T follicular helper cell (primary cell): ENCODE measurements around the gene ZNF366.

Experiments used
- DNase-seq: peaks from one replicate; pipeline ENCODE4 v3.0.0-alpha.2; 2020; ENCODE audit warnings: low read depth
- total RNA-seq, 2 experiments: gene quantifications; one replicate each; lab custom pipeline; 2026; lab: John Stamatoyannopoulos, UW

ZNF366 gene, protein sequence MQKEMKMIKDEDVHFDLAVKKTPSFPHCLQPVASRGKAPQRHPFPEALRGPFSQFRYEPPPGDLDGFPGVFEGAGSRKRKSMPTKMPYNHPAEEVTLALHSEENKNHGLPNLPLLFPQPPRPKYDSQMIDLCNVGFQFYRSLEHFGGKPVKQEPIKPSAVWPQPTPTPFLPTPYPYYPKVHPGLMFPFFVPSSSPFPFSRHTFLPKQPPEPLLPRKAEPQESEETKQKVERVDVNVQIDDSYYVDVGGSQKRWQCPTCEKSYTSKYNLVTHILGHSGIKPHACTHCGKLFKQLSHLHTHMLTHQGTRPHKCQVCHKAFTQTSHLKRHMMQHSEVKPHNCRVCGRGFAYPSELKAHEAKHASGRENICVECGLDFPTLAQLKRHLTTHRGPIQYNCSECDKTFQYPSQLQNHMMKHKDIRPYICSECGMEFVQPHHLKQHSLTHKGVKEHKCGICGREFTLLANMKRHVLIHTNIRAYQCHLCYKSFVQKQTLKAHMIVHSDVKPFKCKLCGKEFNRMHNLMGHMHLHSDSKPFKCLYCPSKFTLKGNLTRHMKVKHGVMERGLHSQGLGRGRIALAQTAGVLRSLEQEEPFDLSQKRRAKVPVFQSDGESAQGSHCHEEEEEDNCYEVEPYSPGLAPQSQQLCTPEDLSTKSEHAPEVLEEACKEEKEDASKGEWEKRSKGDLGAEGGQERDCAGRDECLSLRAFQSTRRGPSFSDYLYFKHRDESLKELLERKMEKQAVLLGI
- total RNA-seq: 0 reads per million in 2 experiments

DNA sequence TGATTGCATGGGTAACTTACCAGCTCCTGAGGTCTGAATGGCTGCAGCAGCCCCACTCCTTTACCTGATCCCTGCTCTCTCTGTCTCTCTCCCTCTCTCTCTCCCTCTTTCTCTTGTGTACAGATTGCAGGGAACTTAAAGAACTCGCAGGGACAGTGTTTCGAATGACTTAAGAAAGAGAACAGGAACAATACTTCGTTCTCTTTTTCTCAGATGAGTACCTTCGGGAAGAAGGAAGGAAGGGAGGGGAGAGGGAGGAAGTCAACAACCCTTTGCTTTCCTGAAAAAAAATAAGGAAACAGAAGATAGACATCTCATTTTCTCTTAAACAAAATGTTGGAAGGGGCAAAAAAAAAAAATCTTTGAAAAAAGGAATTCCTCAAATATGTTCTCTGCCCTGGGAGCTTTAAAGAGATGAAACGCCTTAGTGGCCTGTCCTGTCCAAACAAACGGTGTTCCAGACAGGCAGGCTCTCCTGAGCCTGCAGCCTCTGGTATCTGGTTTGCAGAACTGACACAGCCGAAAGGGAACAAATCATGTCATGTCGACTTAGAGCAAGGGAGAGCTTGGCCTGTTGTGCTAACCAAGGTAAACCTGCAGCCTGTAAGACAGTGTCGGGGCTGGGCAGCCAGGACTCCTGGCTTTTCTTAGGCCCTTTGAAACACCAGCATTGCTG is at the start of gene ZNF366:
TSS of gene ZNF366 (minus strand) at position 180 of the 676 bp plus-strand sequence. CDS start 45,914 bp downstream, outside the sequence.
- no peak for DNase-seq

DNA sequence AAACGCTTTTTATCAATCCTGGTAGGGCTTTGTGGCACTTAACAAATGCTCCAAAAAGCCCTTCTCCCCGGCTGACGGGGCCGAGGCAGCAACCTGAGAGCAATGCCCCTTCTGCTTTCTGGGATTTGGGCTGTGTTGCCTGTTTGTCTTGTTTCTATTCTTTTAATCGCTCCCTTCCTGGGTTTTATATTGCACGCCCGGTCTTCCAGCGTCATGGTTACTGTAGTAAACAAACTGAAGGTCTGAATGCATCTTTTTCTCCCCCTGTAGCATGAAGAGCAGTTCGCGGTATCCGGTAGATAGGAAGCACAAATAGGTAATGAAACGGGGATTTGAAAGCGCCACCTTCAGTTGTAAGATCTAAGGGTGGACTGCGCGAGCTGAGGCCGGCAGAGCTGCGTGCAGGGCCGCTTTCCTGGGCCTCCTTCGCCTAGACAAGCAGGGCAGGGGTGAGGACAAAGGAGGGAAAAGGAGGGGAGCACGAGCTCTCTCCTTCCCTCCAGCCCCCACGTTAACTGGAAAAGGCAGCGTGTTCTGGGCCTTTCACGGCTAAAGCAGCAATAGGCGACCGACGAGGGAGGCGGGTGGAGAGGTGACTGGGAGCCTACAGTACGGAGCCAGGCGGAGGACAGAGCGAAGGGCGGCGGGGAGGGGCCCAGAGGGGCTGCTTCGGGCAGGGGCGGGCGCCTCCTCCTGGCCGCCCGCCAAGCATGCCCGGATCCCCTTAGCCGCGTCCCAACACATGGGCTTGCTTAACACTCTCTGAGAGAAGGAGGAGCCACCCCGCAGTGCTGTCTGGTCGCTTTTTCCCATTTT is 49.3 kb upstream of the ZNF366 start:
- no peak for DNase-seq

DNA sequence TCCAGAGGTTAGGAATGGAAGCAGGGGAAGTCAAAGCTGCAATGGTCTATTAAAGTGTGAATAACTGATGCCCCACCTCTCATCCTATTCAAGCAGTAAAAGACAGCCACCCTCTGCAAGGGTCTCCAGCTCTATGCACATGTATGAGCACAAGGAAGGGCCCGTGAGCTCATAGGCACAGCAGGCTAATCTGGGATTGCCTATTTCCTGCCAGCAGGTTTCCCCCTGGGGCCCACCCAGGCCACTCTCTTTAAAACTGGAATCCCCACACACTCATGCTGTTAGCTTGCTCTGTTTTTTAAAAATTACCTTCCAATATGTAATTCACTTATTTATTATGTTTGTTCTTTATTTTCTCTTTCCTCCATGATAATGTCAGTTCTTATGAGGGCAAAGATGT is 48.7 kb upstream of the ZNF366 start:
- no peak for DNase-seq

DNA sequence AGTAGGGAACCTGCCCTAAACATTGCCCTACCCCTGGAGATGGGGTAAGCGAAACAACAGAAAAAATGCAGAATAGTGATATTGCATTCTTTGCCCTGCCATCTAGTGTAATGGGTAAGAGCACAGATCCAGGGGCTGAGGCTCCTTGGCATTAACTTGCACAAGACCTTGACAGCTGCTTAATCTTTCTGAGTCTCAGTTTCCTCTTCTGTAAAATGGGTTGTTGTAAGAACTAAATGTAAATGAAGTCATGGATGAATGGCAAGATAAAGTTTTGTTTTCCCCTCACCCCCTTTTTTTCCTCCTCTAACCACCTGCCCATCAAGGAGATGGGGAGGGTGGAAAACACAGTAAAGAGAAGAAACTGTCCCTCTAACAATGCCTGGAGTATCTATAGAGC is 47.7 kb upstream of the ZNF366 start:
- DNase-seq: no peak

DNA sequence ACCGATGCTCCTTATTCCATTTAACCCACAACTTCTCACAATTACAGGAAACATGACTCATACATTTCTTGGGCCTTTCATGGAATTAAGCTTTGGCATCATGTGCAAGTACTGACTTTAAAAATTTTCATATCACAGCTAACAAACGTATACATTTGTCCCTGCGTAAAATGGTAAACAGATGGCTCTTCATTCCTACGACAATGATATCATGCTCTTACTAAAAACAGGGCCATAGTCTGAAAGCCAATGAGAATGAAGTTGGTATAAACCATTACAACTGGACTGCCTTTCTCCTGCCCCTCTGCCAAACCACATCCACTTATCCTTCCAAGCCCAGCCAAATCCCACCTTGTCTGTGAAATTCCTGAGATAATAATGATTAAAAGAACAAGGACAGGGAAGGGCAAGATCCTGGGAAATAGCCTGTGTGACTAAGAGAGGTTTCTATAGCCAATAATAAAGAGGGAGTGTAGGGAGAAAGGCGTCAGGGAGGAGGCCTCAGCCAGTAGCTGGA is 44.9 kb upstream of the ZNF366 start:
- DNase-seq: no peak

DNA sequence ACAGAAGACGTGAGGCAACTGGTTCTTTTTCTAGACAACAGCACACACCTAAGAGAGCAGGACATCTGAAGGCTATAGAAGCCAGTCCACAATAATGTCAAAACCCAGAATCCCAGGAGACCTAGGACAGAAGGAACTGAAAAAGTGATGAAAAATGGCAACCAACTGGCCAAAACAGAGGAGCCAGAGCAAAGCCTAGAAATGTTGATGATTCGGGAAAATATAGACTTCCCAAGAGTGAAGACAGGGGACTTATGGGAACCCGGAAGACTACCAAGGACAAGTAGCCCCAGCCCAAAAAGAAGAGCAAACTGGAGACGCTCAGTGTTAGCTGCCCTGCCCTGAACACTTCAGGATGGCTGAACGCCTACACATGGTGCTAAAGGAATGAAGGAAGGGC is 43.4 kb upstream of the ZNF366 start:
- no peak for DNase-seq

DNA sequence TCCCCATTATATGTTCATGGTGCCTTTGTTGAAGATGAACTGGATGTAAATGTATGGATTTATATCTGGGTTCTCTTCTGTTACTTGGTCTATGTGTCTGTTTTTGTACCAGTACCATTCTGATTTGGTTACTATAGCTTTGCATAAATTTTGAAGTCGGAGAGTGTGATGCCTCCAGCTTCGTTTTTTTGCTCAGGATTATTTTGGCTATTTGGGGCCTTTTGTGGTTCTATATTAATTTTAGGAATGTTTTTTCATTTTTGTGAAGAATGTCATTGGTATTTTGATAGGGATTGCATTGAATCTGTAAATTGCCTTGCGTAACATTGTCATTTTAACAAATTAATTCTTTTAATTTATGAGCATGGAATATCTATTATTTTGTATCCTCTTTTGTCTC is 36.6 kb upstream of the ZNF366 start:
- no peak for DNase-seq

DNA sequence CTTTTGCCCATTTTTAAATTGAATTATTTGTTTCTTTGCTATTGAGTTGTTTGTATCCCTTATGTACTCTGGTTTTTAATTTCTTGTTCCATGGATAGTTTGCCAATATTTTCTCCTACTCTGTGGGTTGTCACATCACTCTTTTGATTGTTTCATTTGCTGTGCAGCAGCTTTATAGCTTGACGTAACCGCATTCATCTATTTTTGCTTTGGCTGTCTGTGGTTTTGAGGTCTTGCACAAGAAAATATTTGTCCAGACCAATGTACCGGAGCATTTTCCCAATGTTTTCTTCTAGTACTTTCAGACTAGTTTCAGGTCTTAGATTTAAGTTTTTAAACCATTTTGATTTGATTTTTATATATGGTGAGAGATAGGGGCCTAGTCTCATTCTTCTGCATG is 36.2 kb upstream of the ZNF366 start:
- no peak for DNase-seq

DNA sequence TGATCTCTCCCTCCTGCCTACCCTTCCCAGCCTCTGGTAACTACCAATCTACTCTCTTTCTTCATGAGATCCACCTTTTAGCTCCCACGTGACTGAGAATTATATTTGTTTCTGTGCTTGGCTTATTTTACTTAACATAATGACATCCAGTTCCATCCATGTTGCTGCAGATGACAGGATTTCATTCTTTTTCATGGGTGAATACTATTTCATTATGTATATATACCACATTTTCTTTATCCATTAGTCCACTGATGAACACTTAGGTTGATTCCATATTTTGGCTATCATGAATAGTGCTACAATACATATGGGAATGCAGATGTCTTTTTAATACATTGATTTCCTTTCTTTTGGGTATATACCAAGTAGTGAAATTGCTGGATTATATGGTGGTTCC is 35.5 kb upstream of the ZNF366 start:
- DNase-seq: no peak

DNA sequence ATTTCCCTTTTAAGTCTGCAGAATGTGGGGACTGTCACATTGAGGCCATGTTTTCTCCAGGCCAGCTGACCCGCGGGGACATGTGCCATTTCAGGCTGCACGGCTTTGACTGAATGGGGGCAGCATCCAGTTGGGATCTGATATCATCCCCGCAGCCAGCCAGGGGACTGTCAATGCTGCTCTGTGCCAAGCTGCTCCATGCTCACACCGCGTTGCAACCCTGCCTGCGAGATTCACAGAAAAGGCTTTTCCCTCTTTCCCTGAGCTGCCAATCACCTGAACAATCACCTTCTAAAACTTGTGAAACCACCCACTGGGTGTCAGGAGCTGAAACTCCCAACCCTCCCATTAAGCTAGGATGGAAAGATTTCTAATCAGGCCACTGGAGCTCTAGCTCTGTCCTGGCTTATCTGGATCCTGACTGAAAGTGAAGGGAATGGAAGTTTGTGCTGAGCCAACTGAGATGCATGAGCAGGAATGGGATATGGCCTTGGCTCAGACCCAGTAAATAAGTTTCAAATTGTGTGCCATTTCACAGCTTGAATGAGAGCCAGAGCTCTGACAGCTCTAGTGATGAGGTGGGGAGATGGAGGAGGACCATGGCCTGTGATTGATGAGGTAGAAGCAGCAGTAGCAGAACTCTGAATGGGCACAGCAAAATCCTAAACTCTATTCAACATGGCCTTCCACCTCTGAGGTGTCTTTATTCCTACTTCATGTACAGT is 34.5 kb upstream of the ZNF366 start:
- no peak for DNase-seq

DNA sequence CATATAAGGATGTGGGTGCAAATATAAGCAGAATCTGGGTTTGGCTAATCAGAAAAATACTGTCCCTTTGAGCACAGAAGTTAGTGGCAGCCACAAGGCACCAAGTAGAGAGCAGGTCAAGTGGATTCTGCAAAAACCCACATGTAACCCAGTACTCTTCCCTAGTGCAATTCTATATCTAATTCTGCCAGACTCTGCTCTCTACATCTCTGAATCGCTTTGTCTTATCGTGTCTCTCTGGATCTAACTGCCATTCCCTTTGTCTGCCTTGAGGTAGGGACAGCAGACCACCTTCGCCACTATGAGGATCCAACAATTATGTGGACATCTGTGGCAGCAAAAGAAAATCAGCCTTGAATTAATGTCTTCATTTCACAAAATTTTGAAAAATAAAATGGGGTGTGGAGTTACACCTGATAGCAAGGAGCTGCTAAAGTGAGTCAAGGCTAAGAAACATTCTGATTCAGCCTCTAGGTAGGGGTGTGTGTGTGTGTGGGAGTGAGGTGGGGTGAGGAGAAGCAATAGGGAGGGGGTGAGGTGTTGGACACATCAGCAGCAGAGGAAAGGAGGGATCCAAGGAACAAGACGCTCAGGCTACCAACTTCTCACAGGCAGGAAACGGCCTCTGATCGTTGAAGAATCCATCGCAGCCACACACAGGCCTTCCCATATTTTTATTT is 33.7 kb upstream of the ZNF366 start:
- DNase-seq: no peak

DNA sequence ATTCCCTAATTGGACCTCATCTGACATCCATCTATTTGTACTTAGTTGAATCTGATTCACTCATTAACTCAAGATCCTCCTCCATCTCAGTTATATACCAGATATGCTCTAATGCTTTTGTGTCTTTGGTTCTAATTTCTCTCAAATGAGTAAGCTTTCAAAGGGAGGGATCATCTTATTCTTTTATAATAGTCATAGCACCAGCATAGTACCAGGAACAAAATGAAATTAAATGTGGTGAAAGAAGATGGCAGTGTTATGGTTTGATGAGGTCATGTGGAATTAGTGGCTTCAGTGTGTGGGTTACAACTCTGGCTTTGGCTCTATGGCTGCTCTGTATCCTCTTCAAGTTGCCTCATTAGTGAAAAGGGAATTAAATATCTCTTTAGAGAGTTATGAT is 32.5 kb upstream of the ZNF366 start:
- no peak for DNase-seq

DNA sequence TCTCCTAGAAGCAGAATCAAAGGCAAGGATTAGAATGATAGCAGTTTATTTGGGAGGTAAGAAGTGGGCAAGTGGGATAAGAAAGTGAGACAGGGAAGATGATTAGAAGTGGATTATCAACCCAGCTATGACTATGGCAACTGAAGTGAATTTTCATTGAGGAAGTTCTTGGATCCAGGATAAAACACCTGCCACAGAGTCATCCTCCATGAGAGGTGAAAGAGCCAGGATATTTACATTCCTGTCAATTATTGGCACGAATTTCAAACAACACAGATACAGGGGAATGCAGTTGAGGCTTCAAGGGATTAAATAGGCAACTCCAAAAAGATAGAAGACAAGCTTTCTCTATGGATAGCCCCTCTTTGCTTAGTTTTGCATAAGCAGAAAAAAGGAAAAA is 31.8 kb upstream of the ZNF366 start:
- DNase-seq: no peak

DNA sequence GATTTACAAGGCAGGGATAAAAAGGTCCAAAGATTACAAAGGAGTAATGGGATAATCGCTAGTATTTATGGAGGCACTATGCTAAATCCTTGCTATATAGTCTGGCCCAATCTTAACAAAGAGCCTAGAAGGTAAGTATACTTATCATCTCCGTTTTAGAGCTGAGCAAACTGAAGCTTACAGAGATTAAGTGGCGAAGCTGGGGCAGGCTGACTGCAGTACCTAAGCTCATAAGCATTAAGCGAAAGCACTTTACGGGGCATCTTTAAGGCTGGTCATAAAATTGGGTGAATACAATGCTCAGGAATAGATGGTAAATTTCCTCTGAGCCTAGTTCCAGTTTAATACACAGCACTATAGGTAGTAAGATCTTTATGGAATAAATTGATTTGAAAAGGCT is 30.0 kb upstream of the ZNF366 start:
- DNase-seq: no peak

DNA sequence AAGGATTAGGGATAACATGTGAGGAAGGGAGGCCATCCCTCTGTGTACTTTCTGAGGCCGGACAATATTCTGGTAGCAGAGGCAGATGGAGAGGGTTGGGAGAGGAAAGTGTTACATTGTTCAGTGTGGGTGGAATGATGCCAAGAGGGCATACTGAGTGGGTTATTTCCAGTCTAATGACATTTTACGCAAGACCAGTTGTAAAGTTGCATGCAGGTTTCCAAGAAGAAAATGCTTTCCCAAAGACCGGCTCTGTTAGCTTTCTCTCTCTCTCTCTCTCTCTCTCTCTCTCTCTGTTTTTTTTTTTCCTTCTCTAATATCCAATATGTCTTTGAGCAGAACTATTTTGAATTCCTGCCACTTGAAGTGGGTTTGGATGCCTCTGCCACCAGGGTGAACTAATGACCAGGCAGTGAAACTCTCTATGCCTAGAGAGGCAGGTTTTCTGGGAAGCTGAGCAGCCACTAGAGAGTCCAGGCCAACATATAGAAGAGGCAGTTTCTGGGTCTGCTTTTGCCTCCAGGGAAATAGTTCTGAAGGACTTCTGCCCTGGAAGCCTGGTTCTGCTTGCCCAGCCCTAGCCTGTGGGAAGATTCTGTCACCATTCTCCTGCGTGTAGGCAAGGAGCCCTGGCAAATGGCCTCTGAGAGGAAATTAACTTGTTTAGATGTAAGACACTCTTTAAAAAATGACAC is 24.4 kb upstream of the ZNF366 start:
- no peak for DNase-seq

DNA sequence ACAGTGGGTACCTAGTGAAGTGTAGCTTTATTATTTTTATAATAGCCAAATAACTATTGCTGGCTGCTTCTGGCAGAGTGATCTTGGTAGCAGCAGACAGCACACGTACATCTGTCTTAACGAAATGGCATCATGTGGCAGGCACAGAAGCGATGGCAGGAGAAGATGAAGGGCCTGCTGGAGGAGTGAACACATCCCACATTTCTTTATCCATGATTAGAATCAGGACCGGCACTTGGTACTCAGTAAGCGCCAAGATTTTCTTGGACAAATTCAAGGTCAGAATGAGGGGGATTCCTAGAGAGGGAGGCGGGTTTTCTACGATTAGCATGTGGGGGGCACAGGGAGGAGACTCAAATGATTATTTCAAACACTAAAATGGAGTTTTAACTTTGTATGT is 23.0 kb upstream of the ZNF366 start:
- DNase-seq: no peak

DNA sequence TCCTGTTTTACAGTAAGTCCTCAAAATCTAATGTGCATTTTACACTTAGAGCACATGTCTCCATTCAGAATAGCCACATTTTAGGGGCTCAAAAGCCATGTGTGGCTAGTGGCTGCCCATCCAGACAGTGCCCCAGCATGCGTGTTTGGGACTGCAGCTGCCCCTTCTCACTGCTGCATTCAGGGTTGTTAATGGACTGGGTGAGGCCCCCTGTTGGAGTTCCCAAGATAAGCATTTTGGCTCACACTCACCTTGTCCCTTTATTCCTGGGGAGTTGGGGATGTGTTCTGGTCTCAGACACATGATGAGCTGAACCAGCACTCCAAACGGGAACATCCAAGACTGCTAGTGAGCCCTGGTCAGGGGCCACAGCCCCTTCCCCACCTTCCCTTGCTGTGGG is 22.2 kb upstream of the ZNF366 start:
- DNase-seq: no peak

DNA sequence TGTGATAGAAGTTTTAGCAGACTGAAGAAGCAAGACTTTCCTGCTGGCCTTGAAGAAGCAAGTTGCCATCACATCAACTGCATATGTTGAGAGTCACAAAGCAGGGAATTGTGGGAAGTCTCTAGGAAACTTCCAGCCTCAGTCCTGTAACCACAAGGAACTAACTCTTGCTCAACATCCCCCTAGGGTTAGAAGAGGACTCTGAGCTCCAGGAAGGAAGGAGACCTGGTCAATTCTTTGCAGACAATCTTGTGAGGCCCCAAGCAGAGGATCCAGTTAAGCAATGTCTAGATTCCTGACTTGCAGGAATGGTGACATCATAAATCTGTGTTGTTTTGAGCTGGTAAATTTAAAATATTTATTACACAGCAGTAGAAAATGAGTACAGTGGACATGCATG is 18.6 kb upstream of the ZNF366 start:
- no peak for DNase-seq

DNA sequence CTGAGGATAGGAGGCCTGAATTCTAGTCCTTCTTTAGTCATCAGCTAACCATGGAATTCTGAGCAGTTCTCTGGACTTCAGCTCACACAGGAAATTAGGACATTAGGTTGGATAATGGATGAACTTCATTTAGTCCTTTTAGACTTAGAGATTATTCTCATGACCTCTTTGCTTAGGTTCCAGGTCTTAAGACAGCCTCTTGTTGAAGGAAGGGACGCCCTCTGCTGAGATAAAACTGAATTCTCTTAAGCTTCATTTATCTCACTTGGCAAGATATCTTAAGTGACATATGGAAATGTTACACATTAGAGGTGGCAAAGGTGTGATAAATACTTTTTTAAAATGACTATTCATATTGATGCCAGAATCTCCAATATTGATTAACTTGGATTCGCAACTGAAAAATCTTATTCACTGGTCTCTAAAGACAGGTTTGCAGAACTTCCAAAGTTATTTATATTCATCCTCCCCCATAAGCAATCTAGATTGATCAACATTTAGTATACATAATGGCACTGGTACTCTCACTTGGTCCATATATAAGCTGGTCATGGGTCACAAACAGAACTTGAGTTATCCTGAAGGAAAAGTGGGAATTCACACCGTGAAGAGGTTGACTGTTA is 16.9 kb upstream of the ZNF366 start:
- no peak for DNase-seq
